Fibroblast of pulmonary artery (primary cell): ENCODE results near the gene PTPRT.

Experiments
- DNase-seq: peaks from one replicate; pipeline ENCODE4 v3.0.0-alpha.2; 2010; ENCODE audit warnings: low read depth
- H3K4me3 ChIP-seq: replicated peaks from 2 replicates; pipeline ENCODE4 v1.5.1; 2011; ENCODE audit warnings: low read depth, mild to moderate bottlenecking, control low read depth, low read length, moderate library complexity
- CTCF ChIP-seq: IDR thresholded peaks from 2 replicates; pipeline ENCODE4 v1.5.1; 2011; ENCODE audit warnings: mild to moderate bottlenecking, control low read depth, low read length, inconsistent platforms; ENCODE audit errors: missing control alignments

Gene PTPRT

GRCh38 chr20:43137160-43137559 lies 52.5 kb downstream of the PTPRT start:
- DNase-seq = no peak
- H3K4me3 ChIP-seq = no peak overlapping the region
- no peak for TF ChIP-seq CTCF

GRCh38 chr20:43124241-43124640 lies 65.5 kb downstream of the PTPRT start:
- H3K4me3 ChIP-seq = no peak overlapping the region
- TF ChIP-seq CTCF = no peak
- DNase-seq = no peak

GRCh38 chr20:43123180-43123579 lies 66.5 kb downstream of the PTPRT start:
- DNase-seq = no peak
- no peak overlapping the region for H3K4me3 ChIP-seq
- no peak for TF ChIP-seq CTCF

- DNase-seq = no peak
- no peak for TF ChIP-seq CTCF
- no peak overlapping the region for H3K4me3 ChIP-seq
Measured at GRCh38 chr20:43119720-43120119, 70.0 kb downstream of the PTPRT start.

DNA sequence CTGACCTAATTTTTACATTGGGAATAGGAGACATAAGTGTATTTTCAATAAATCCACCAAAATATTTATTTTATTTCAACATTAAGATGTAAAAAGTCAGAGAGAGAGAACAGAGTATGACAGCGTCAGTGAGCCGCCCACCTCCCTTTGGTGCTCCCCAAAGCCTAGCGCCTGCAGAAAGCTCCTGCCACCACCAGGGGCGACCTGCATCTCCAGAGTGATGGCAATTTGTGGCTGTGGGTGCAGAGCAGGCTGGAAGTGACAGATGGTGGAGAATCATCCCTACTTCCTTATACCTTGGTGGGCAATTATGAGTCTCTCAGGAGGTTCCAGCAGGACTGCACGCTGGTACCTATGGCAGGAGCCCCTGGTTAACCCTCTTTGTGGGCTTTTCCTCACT lies 87.3 kb downstream of the PTPRT start:
- no peak for TF ChIP-seq CTCF
- DNase-seq = no peak
- H3K4me3 ChIP-seq = no peak overlapping the region

- DNase-seq = no peak
- TF ChIP-seq CTCF = no peak
- no peak overlapping the region for H3K4me3 ChIP-seq
Measured at GRCh38 chr20:43096931-43097260, 92.8 kb downstream of the PTPRT start.

DNA sequence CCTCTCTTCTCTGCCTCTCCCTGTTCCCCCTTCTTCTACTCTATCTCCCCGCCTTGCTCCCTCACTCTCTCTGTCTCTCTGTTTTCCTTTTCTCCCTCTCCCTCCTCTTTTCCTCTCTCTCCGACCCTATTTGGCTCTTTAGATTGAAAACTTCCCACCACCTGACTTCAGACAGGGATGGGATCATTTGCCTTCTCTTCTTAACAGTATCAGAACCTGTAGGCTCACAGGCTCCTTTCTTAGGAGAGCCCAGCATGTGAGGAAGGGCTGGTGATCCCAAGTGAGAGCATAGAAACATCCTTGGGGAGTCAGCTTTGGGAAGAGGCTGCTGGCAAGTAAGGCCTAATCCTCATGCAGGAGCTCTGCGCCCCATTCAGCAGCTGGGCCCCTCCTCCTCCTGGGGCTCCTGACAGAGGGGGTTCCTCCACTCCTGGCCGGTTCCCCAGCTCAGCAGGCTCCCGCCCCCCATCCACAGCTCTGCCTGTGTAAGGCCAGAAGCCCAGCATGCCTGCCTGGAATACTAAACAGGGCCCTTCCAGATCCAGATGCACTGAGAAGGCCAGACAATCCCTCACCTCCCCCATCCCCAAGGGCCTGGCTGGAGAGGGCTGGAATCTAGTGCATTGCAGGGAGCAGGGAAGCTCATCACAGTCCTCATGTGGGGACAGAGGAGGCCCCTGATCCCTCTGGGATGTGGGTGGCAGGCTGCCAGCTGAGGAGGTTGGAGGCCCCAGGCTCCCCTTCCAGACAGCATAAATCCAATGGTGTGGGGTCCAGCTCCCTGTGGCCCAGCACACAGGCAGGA lies 93.4 kb downstream of the PTPRT start:
- DNase-seq = no peak
- no peak for TF ChIP-seq CTCF
- H3K4me3 ChIP-seq = no peak overlapping the region
